ENCODE measurements around the gene RFC5.
"Not testable (repeated sequence)": the region's sequence is repeated elsewhere in the genome, so short reads cannot be mapped to it uniquely, and the experiment has no call there.

RFC5 gene

GRCh38 chr12:118020036-118020435 lies 3.5 kb downstream of the RFC5 start:
- H3K4me3 ChIP-seq (replicated peaks; ENCODE audit: low read depth, low read length): no peak overlapping the region
- H3K27me3 ChIP-seq (replicated peaks; ENCODE audit: control insufficient read depth, insufficient read depth, low read length): no peaks in the 10 kb centered on the region
- DNase-seq (ENCODE audit: extremely low read depth, insufficient read length): no peak
- H3K36me3 ChIP-seq (ENCODE audit: control insufficient read depth, insufficient read depth, low read length): peaks cover 7% of the 10 kb centered on the region
- TF ChIP-seq CTCF (IDR thresholded peaks at IDR 0.05; ENCODE audit: insufficient read depth, low read length, poor library complexity, severe bottlenecking): no peak

GRCh38 chr12:118022097-118022727 lies 5.7 kb downstream of the RFC5 start:
- H3K36me3 ChIP-seq (ENCODE audit: control insufficient read depth, insufficient read depth, low read length): peaks cover 24% of the 10 kb centered on the region
- not testable (repeated sequence) for H3K4me3 ChIP-seq (replicated peaks; ENCODE audit: low read depth, low read length); H3K27me3 ChIP-seq (replicated peaks; ENCODE audit: control insufficient read depth, insufficient read depth, low read length)

GRCh38 chr12:118022728-118023109 lies 6.2 kb downstream of the RFC5 start:
- Histone ChIP-seq H3K36me3 (ENCODE audit: control insufficient read depth, insufficient read depth, low read length) (peaks cover 24% of the 10 kb centered on the region), H3K4me3 (replicated peaks; ENCODE audit: low read depth, low read length) (no peak overlapping the region), H3K27me3 (replicated peaks; ENCODE audit: control insufficient read depth, insufficient read depth, low read length) (no peaks in the 10 kb centered on the region)
- no peak for DNase-seq (ENCODE audit: extremely low read depth, insufficient read length)
- TF ChIP-seq CTCF (IDR thresholded peaks at IDR 0.05; ENCODE audit: insufficient read depth, low read length, poor library complexity, severe bottlenecking): no peak

More at GRCh38 chr12:118022097-118022727, 5.7 kb downstream of the RFC5 start:
- not testable (repeated sequence) for DNase-seq (ENCODE audit: extremely low read depth, insufficient read length)

GRCh38 chr12:118023301-118023860 lies 6.9 kb downstream of the RFC5 start:
- no peak overlapping the region for H3K4me3 ChIP-seq (replicated peaks; ENCODE audit: low read depth, low read length)
- H3K36me3 ChIP-seq (ENCODE audit: control insufficient read depth, insufficient read depth, low read length): peaks cover 24% of the 10 kb centered on the region
- TF ChIP-seq CTCF (IDR thresholded peaks at IDR 0.05; ENCODE audit: insufficient read depth, low read length, poor library complexity, severe bottlenecking): no peak
- H3K27me3 ChIP-seq (replicated peaks; ENCODE audit: control insufficient read depth, insufficient read depth, low read length): no peaks in the 10 kb centered on the region
- DNase-seq (ENCODE audit: extremely low read depth, insufficient read length): no peak

- Histone ChIP-seq H3K36me3 (ENCODE audit: control insufficient read depth, insufficient read depth, low read length) (peaks cover 26% of the 10 kb centered on the region), H3K4me3 (replicated peaks; ENCODE audit: low read depth, low read length) (no peak overlapping the region), H3K27me3 (replicated peaks; ENCODE audit: control insufficient read depth, insufficient read depth, low read length) (no peaks in the 10 kb centered on the region)
- no peak for DNase-seq (ENCODE audit: extremely low read depth, insufficient read length)
- TF ChIP-seq CTCF (IDR thresholded peaks at IDR 0.05; ENCODE audit: insufficient read depth, low read length, poor library complexity, severe bottlenecking): no peak
Measured at GRCh38 chr12:118025168-118025567, 8.7 kb downstream of the RFC5 start.

- no peak for TF ChIP-seq CTCF (IDR thresholded peaks at IDR 0.05; ENCODE audit: insufficient read depth, low read length, poor library complexity, severe bottlenecking)
- DNase-seq (ENCODE audit: extremely low read depth, insufficient read length): no peak
- Histone ChIP-seq H3K36me3 (ENCODE audit: control insufficient read depth, insufficient read depth, low read length) (peaks cover 37% of the 10 kb centered on the region), H3K27me3 (replicated peaks; ENCODE audit: control insufficient read depth, insufficient read depth, low read length) (no peaks in the 10 kb centered on the region), H3K4me3 (replicated peaks; ENCODE audit: low read depth, low read length) (no peak overlapping the region)
Measured at GRCh38 chr12:118029166-118029565, 12.7 kb downstream of the RFC5 start.

Data from GM06990 (cell line).